BLaER1 treated with 17β-estradiol and CSF1 and Interleukin-3, amounts not matched to agents 10 nM and 100 nM (cell line): Measurements from ENCODE around the gene MAML2.

Experiments
- H3K27ac ChIP-seq, 11 experiments: shearing (Covaris generic); formaldehyde crosslinking; 2 replicates each; pipeline ENCODE4 v1.8.1; 2022
- H3K27me3 ChIP-seq, 11 experiments: shearing (Covaris generic); formaldehyde crosslinking; 2 replicates each; pipeline ENCODE4 v1.8.1; 2022
- H3K36me3 ChIP-seq, 11 experiments: shearing (Covaris generic); formaldehyde crosslinking; 2 replicates each; pipeline ENCODE4 v1.8.1; 2022
- H3K4me1 ChIP-seq, 10 experiments: shearing (Covaris generic); formaldehyde crosslinking; 2 replicates each; pipeline ENCODE4 v1.8.1; 2022
- H3K4me2 ChIP-seq, 11 experiments: shearing (Covaris generic); formaldehyde crosslinking; 2 replicates each; pipeline ENCODE4 v1.8.1; 2022
- H3K4me3 ChIP-seq, 10 experiments: shearing (Covaris generic); formaldehyde crosslinking; 2 replicates each; pipeline ENCODE4 v1.8.1; 2022
- H3K9ac ChIP-seq, 11 experiments: shearing (Covaris generic); formaldehyde crosslinking; 2 replicates each; pipeline ENCODE4 v1.8.1; 2022
- H3K9me3 ChIP-seq, 11 experiments: shearing (Covaris generic); formaldehyde crosslinking; replicated peaks in 1 of 11; 2 replicates each; pipeline ENCODE4 v1.8.1; 2022
- H4K20me1 ChIP-seq, 11 experiments: shearing (Covaris generic); formaldehyde crosslinking; 2 replicates each; pipeline ENCODE4 v1.8.1; 2022
- Cebpa-rat ChIP-seq, 11 experiments: shearing (Covaris generic); IDR thresholded peaks; 2 replicates each; pipeline ENCODE4 v1.8.1; 2022

The MAML2 gene

GRCh38 chr11:96119211-96119610 is 223.8 kb downstream of the MAML2 start:
- H3K27me3 ChIP-seq, result no peaks in the 10 kb centered on the region
- no peak overlapping the region for H3K27ac ChIP-seq
- H3K4me3 ChIP-seq, result no peak overlapping the region
- peaks cover 0 to 41% (median 0%) of the 10 kb centered on the region in 11 experiments; a peak in 3 of 22 replicates for H4K20me1 ChIP-seq
- TF ChIP-seq Cebpa-rat (IDR thresholded peaks at IDR 0.05), result no peak
- H3K9ac ChIP-seq, result no peak overlapping the region
- H3K4me2 ChIP-seq, result no peak overlapping the region
- peaks cover 0 to 8% (median 5%) of the 10 kb centered on the region in 10 experiments; a peak in 8 of 20 replicates for H3K4me1 ChIP-seq
- H3K9me3 ChIP-seq, result no peaks in the 10 kb centered on the region
- H3K36me3 ChIP-seq, result peaks cover 0 to 88% (median 0%) of the 10 kb centered on the region in 11 experiments; a peak in 5 of 22 replicates

DNA sequence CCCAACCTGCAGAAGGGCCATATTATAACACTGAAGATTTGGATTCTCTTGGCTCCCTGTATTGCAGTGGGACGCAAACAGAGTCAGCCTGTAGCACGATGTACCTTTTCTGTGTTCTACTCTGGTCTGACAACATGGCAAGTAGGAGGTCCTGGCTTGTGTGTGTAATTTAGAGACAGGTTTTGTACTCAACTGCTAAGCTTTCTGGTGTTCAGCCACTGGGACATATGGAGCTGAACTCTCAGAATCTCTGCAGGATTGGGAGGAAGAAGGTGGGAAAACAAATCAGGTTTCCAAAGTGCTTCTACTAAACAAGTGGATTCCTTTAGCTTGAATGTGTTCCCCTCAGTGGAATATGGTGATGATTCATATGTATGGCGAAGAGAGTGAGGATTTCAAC is 226.6 kb downstream of the MAML2 start:
- no peak overlapping the region for H3K9ac ChIP-seq
- peaks cover 0 to 78% (median 0%) of the 10 kb centered on the region in 11 experiments; a peak in 5 of 22 replicates for H3K36me3 ChIP-seq
- H3K4me3 ChIP-seq, result no peak overlapping the region
- peaks cover 0 to 37% (median 0%) of the 10 kb centered on the region in 11 experiments; a peak in 3 of 22 replicates for H4K20me1 ChIP-seq
- no peaks in the 10 kb centered on the region for H3K9me3 ChIP-seq
- H3K4me2 ChIP-seq, result no peak overlapping the region
- no peaks in the 10 kb centered on the region for H3K27me3 ChIP-seq
- no peak overlapping the region for H3K27ac ChIP-seq
- H3K4me1 ChIP-seq, result no peaks in the 10 kb centered on the region; a peak in 1 of 20 replicates
- TF ChIP-seq Cebpa-rat (IDR thresholded peaks at IDR 0.05), result no peak

DNA sequence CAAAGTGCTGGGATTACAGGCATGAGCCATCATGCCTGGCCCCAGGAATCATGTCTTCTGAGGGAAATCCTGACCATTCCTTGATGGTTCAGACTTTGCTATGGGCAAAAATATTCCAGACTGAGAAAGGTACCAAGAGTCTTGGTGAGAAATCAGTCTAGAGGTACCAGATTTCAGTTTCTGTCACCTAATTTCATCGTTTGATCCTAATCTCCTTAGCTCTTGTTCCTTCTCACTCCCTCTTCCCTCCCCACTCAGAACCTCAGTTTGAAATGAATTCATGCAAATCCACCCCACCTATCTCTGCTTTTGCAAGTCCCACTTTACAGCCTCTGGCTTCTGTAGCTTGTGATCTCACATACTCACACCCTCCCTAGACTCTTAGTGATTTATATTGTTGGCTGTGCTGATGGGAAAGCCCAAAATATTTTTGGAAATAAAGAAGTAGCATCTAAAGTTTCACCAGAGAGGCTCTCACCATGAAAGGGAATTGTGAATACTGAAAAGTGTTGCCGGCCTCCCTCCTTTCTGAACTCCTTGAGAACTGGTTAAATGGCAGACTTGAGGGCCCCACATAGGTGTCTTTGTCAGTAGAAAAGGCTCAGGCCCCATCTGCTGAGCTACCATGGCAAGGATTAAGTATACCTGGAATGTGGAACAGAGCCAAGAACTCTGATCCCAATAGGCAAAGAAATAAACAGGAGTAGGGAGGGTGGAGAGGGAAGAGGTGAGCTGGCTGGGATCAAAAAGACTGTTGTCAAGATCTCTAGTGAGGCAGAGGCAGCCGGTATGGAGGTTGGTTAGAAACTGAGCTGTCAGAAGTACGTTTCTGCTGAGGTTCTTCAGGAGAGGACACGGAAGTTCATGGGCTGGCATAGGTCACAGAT is 228.6 kb downstream of the MAML2 start:
- Histone ChIP-seq H3K9me3 (no peaks in the 10 kb centered on the region), H3K4me3 (no peak overlapping the region), H3K9ac (no peak overlapping the region), H3K4me1 (no peaks in the 10 kb centered on the region; a peak in 1 of 20 replicates), H4K20me1 (peaks cover 0 to 50% (median 0%) of the 10 kb centered on the region in 11 experiments; a peak in 3 of 22 replicates), H3K36me3 (peaks cover 0 to 77% (median 0%) of the 10 kb centered on the region in 11 experiments; a peak in 5 of 22 replicates), H3K27me3 (no peaks in the 10 kb centered on the region), H3K27ac (no peak overlapping the region), H3K4me2 (no peak overlapping the region)
- TF ChIP-seq Cebpa-rat (IDR thresholded peaks at IDR 0.05), result no peak

DNA sequence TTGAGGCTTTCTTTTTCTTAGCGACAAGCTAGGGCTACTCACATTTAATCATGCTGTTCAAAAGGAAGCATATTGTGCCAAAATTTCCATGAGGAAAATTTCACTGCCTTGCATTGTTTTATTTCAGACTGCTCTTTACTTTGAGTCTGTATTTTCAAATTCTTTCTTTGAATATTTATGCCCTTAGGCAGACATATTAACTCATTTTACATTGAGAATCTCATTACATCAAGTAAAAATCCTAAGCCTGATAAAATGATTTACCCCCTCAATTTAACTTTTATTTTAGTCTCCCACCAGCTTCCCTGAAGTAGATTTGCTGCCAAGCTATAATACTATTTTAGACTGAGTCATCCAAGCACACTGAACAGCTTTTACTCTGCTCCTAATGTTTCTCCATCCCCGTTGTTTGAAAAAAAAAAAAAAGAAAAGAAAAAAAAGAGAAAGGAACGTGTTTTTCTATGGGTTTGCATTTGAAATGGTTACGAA is 229.8 kb downstream of the MAML2 start:
- Histone ChIP-seq H3K9ac (no peak overlapping the region), H3K9me3 (no peaks in the 10 kb centered on the region), H4K20me1 (peaks cover 0 to 53% (median 0%) of the 10 kb centered on the region in 11 experiments; a peak in 3 of 22 replicates), H3K4me3 (no peak overlapping the region), H3K27ac (no peak overlapping the region), H3K4me1 (no peaks in the 10 kb centered on the region; a peak in 1 of 20 replicates), H3K36me3 (peaks cover 0 to 77% (median 0%) of the 10 kb centered on the region in 11 experiments; a peak in 5 of 22 replicates), H3K4me2 (no peak overlapping the region), H3K27me3 (no peaks in the 10 kb centered on the region)
- no peak for TF ChIP-seq Cebpa-rat (IDR thresholded peaks at IDR 0.05)

DNA sequence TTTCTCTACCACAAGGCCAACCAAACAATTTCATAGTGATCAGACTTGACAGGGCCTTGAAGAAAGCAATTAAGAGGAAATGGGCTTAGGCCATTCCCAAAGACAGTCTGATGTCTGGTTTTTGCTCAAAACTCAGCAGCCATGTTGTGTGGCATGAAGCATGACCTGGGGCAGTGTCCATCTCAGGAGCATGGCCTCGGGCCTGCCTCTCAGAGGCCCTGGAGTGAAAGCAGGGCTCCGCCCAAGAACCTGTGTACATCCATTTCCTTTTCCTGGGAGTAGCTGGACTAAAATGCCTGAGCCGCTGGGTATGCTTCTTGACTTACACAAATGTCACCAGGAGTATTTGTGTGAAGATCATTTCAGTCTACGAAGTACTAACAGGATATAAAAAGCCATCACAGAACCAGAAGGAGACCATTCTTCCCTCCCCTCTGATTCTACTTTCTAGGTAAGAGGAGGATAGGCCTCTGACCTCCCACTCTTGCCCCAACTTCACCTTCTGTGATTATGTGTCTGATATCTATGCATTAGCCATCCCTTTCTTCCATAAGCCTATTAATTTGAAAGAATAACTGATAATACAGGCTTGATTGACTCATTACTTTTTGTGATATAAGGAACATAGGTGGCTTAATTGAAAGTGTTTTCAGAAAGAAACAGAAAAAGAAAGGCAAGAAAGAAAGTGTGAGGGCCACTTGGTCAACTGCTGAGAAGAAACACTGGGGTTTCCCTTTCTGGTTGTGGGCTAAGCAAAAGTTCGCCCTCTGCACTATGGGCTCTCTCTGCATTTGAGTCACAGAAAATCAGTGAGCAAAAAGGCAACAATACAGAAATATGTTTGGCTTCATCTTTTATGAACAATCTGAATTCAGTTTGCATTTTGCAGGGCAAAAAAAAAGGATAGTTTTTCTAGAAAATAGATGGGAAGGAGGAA is 230.5 kb downstream of the MAML2 start:
- Histone ChIP-seq H3K9me3 (no peaks in the 10 kb centered on the region), H3K27me3 (no peaks in the 10 kb centered on the region), H3K9ac (no peak overlapping the region), H3K4me3 (no peak overlapping the region), H4K20me1 (peaks cover 0 to 57% (median 0%) of the 10 kb centered on the region in 11 experiments; a peak in 3 of 22 replicates), H3K4me1 (no peaks in the 10 kb centered on the region; a peak in 1 of 20 replicates), H3K36me3 (peaks cover 0 to 80% (median 0%) of the 10 kb centered on the region in 11 experiments; a peak in 5 of 22 replicates), H3K27ac (no peak overlapping the region), H3K4me2 (no peak overlapping the region; a peak in 1 of 22 replicates)
- TF ChIP-seq Cebpa-rat (IDR thresholded peaks at IDR 0.05), result no peak

- H3K9ac ChIP-seq, result no peak overlapping the region
- no peak overlapping the region for H3K4me2 ChIP-seq
- H3K36me3 ChIP-seq, result peaks cover 0 to 75% (median 0%) of the 10 kb centered on the region in 11 experiments; a peak in 5 of 22 replicates
- H3K4me3 ChIP-seq, result no peak overlapping the region
- no peak for TF ChIP-seq Cebpa-rat (IDR thresholded peaks at IDR 0.05)
- H3K9me3 ChIP-seq, result no peaks in the 10 kb centered on the region
- peaks cover 0 to 61% (median 0%) of the 10 kb centered on the region in 11 experiments; a peak in 3 of 22 replicates for H4K20me1 ChIP-seq
- no peak overlapping the region for H3K27ac ChIP-seq
- H3K4me1 ChIP-seq, result no peaks in the 10 kb centered on the region; a peak in 1 of 20 replicates
- H3K27me3 ChIP-seq, result no peaks in the 10 kb centered on the region
Observed at GRCh38 chr11:96111308-96111707, 231.7 kb downstream of the MAML2 start.

GRCh38 chr11:96110302-96110701 is 232.7 kb downstream of the MAML2 start:
- Histone ChIP-seq H3K36me3 (peaks cover 0 to 65% (median 0%) of the 10 kb centered on the region in 11 experiments; a peak in 5 of 22 replicates), H3K27me3 (no peaks in the 10 kb centered on the region), H3K4me1 (no peaks in the 10 kb centered on the region), H3K4me2 (no peak overlapping the region), H3K9me3 (no peaks in the 10 kb centered on the region), H3K9ac (no peak overlapping the region), H3K4me3 (no peak overlapping the region), H4K20me1 (peaks cover 0 to 66% (median 0%) of the 10 kb centered on the region in 11 experiments; a peak in 3 of 22 replicates), H3K27ac (no peak overlapping the region)
- TF ChIP-seq Cebpa-rat (IDR thresholded peaks at IDR 0.05), result no peak

- Histone ChIP-seq H3K27ac (no peak overlapping the region), H3K4me3 (no peak overlapping the region)
- no peak for TF ChIP-seq Cebpa-rat (IDR thresholded peaks at IDR 0.05)
Observed at GRCh38 chr11:96109331-96110030, 233.5 kb downstream of the MAML2 start.

More at GRCh38 chr11:96109331-96110030, 233.5 kb downstream of the MAML2 start:
- Histone ChIP-seq H3K27me3 (no peaks in the 10 kb centered on the region), H4K20me1 (peaks cover 0 to 66% (median 0%) of the 10 kb centered on the region in 11 experiments; a peak in 3 of 22 replicates), H3K36me3 (peaks cover 0 to 57% (median 0%) of the 10 kb centered on the region in 11 experiments; a peak in 5 of 22 replicates), H3K4me1 (no peaks in the 10 kb centered on the region), H3K9me3 (no peaks in the 10 kb centered on the region), H3K9ac (no peak overlapping the region), H3K4me2 (no peak overlapping the region)
